H7 (cell line): ENCODE data around the gene SRGN. TPM values are rescaled to one million over a fixed set of nuclear protein-coding genes. Genes with fewer than 3 reads are reported as not detected.
"Not testable (repeated sequence)": the region's sequence is repeated elsewhere in the genome, so short reads cannot be mapped to it uniquely, and the experiment has no call there.

Experiments used
- DNase-seq: peaks from one replicate; pipeline ENCODE4 v3.0.0; 2012
- H3K27me3 ChIP-seq: 2 replicates; pipeline ENCODE4 v1.6.0; 2011; ENCODE audit warnings: mild to moderate bottlenecking, low read length; ENCODE audit not compliant: control insufficient read depth, insufficient read depth
- H3K36me3 ChIP-seq: replicated peaks from 2 replicates; pipeline ENCODE4 v1.5.1; 2011; ENCODE audit warnings: low read length; ENCODE audit not compliant: control insufficient read depth, insufficient read depth
- H3K4me3 ChIP-seq: 2 replicates; pipeline ENCODE4 v1.5.1; 2011; ENCODE audit warnings: low read depth, mild to moderate bottlenecking, control low read depth, low read length, moderate library complexity; ENCODE audit not compliant: insufficient read depth
- total RNA-seq: library from RNA; depleted of rRNA; stranded (reverse); fragments of >200 nt; shearing (Covaris generic); gene quantifications from 2 replicates; pipeline ENCODE4 v1.2.3, GENCODE V29; 2014

Gene SRGN
- total RNA-seq, 1 experiment from 2014 or later: not detected

- Histone ChIP-seq H3K27me3 (no peaks in the 10 kb centered on the region), H3K4me3 (peak within 1 kb of the TSS; percentile 94), H3K36me3 (no peaks in the 10 kb centered on the region)
- DNase-seq: peak; percentile 99
Observed at GRCh38 chr10:69123747-69124562, 36.1 kb downstream of the SRGN start, which contains the start of gene VPS26A. Gene VPS26A, plus strand, starts transcription at chr10:69124178. Its CDS starts 100 bp downstream, at chr10:69124278.

GRCh38 chr10:69124563-69125268, 36.8 kb downstream of the SRGN start:
- Histone ChIP-seq H3K36me3 (no peaks in the 10 kb centered on the region), H3K4me3 (peak overlapping the region; percentile 89), H3K27me3 (no peaks in the 10 kb centered on the region)
- DNase-seq: peak; percentile 64

GRCh38 chr10:69125554-69125953, 37.7 kb downstream of the SRGN start:
- no peak for DNase-seq
- peak overlapping the region; percentile 89 for H3K4me3 ChIP-seq
- H3K27me3 ChIP-seq: no peaks in the 10 kb centered on the region
- no peaks in the 10 kb centered on the region for H3K36me3 ChIP-seq

- Histone ChIP-seq H3K4me3 (no peak overlapping the region), H3K27me3 (no peaks in the 10 kb centered on the region), H3K36me3 (no peaks in the 10 kb centered on the region)
- no peak for DNase-seq
Observed at GRCh38 chr10:69130251-69130650, 42.3 kb downstream of the SRGN start.

- no peak for DNase-seq
- Histone ChIP-seq H3K36me3 (no peaks in the 10 kb centered on the region), H3K4me3 (no peak overlapping the region), H3K27me3 (no peaks in the 10 kb centered on the region)
Observed at GRCh38 chr10:69139961-69140360, 52.1 kb downstream of the SRGN start.

GRCh38 chr10:69141304-69141703, 53.4 kb downstream of the SRGN start:
- Histone ChIP-seq H3K4me3 (no peak overlapping the region), H3K27me3 (no peaks in the 10 kb centered on the region), H3K36me3 (no peaks in the 10 kb centered on the region)
- DNase-seq: no peak

GRCh38 chr10:69142074-69142473, 54.2 kb downstream of the SRGN start:
- H3K27me3 ChIP-seq, H3K36me3 ChIP-seq, DNase-seq, H3K4me3 ChIP-seq: not testable (repeated sequence)

- no peak overlapping the region for H3K4me3 ChIP-seq
Observed at GRCh38 chr10:69142983-69143382, 55.1 kb downstream of the SRGN start.

GRCh38 chr10:69145329-69145728, 57.4 kb downstream of the SRGN start:
- no peak for DNase-seq
- H3K4me3 ChIP-seq: no peak overlapping the region
- no peaks in the 10 kb centered on the region for H3K36me3 ChIP-seq

More at GRCh38 chr10:69142983-69143382, 55.1 kb downstream of the SRGN start:
- Histone ChIP-seq H3K27me3 (no peaks in the 10 kb centered on the region), H3K36me3 (no peaks in the 10 kb centered on the region)
- no peak for DNase-seq

GRCh38 chr10:69145864-69146263, 58.0 kb downstream of the SRGN start:
- no peaks in the 10 kb centered on the region for H3K27me3 ChIP-seq

More at GRCh38 chr10:69145329-69145728, 57.4 kb downstream of the SRGN start:
- no peaks in the 10 kb centered on the region for H3K27me3 ChIP-seq

GRCh38 chr10:69146759-69147158, 58.9 kb downstream of the SRGN start:
- Histone ChIP-seq H3K27me3 (no peaks in the 10 kb centered on the region), H3K36me3 (no peaks in the 10 kb centered on the region), H3K4me3 (no peak overlapping the region)
- no peak for DNase-seq

More at GRCh38 chr10:69145864-69146263, 58.0 kb downstream of the SRGN start:
- H3K4me3 ChIP-seq: no peak overlapping the region
- no peaks in the 10 kb centered on the region for H3K36me3 ChIP-seq
- DNase-seq: no peak

GRCh38 chr10:69151984-69152383, 64.1 kb downstream of the SRGN start:
- Histone ChIP-seq H3K36me3 (no peaks in the 10 kb centered on the region), H3K4me3 (no peak overlapping the region), H3K27me3 (no peaks in the 10 kb centered on the region)
- no peak for DNase-seq

GRCh38 chr10:69153227-69153626, 65.3 kb downstream of the SRGN start:
- no peak for DNase-seq
- H3K27me3 ChIP-seq: no peaks in the 10 kb centered on the region
- no peak overlapping the region for H3K4me3 ChIP-seq
- no peaks in the 10 kb centered on the region for H3K36me3 ChIP-seq
